HEK293 (cell line): Measurements from ENCODE around the gene KPTN.

Experiments
- CTCF ChIA-PET: fragments of 350-600 bp; formaldehyde crosslinking; extraction: SDS; loops from one replicate; lab custom pipeline; 2021; ENCODE audit warnings: antibody characterized with exemption; lab: Yijun Ruan, JAX
- POLR2A ChIA-PET: fragments of 300-600 bp; formaldehyde crosslinking; extraction: SDS; loops from one replicate; lab custom pipeline; 2020; ENCODE audit warnings: antibody characterized with exemption, inconsistent platforms; lab: Yijun Ruan, JAX
- H3K27ac ChIP-seq: fragments of 200-500 bp; sonication (Bioruptor generic); 2 replicates; pipeline ENCODE4 v1.5.1; 2014; ENCODE audit warnings: low read depth, low read length, control low read depth, inconsistent platforms; ENCODE audit errors: extremely low read depth
- H3K36me3 ChIP-seq, 2 experiments: fragments of 200-500 bp in 1 of 2; sonication (Bioruptor generic) in 1 of 2; 1 replicate in 1 of 2; 2 replicates in 1 of 2; pipeline ENCODE4 v1.5.1; 2014 to 2017; ENCODE audit warnings: inconsistent platforms in 2 of 2, low read length in 2 of 2; ENCODE audit not compliant: control insufficient read depth in 2 of 2, insufficient read depth in 1 of 2
- H3K4me1 ChIP-seq: fragments of 200-500 bp; sonication (Bioruptor generic); 2 replicates; pipeline ENCODE4 v1.5.1; 2014; ENCODE audit warnings: mild to moderate bottlenecking, low read length, inconsistent platforms; ENCODE audit not compliant: control insufficient read depth, insufficient read depth
- H3K4me3 ChIP-seq: 2 replicates; pipeline ENCODE4 v1.5.1; 2011; ENCODE audit warnings: low read depth, mild to moderate bottlenecking, control low read depth, low read length, moderate library complexity
- H3K9me3 ChIP-seq: fragments of 200-500 bp; sonication (Bioruptor generic); 2 replicates; pipeline ENCODE4 v1.5.1; 2014; ENCODE audit warnings: low read depth, low read length, inconsistent platforms; ENCODE audit not compliant: control insufficient read depth, insufficient read depth
- GLIS1 ChIP-seq: fragments of 450-650 bp; formaldehyde crosslinking; IDR thresholded peaks from 2 replicates; pipeline ENCODE4 v1.5.1; 2016; ENCODE audit warnings: missing biosample characterization, missing genetic modification characterization
- SCRT2 ChIP-seq: fragments of 450-650 bp; formaldehyde crosslinking; IDR thresholded peaks from 2 replicates; pipeline ENCODE4 v1.5.1; 2016; ENCODE audit warnings: missing biosample characterization, missing genetic modification characterization
- ZBTB17 ChIP-seq: fragments of 450-650 bp; formaldehyde crosslinking; IDR thresholded peaks from 2 replicates; pipeline ENCODE4 v1.5.1; 2016; ENCODE audit warnings: missing biosample characterization, missing genetic modification characterization
- ZIC2 ChIP-seq: fragments of 450-650 bp; formaldehyde crosslinking; IDR thresholded peaks from 2 replicates; pipeline ENCODE4 v1.5.1; 2016; ENCODE audit warnings: missing biosample characterization, missing genetic modification characterization
- ZNF112 ChIP-seq: fragments of 450-650 bp; formaldehyde crosslinking; IDR thresholded peaks from 2 replicates; pipeline ENCODE4 v1.5.0; 2017; ENCODE audit warnings: missing biosample characterization, missing genetic modification characterization
- ZNF121 ChIP-seq: fragments of 450-650 bp; formaldehyde crosslinking; IDR thresholded peaks from 2 replicates; pipeline ENCODE4 v1.5.1; 2016; ENCODE audit warnings: missing biosample characterization, missing genetic modification characterization
- ZNF266 ChIP-seq: fragments of 450-650 bp; formaldehyde crosslinking; IDR thresholded peaks from 2 replicates; pipeline ENCODE4 v1.5.1; 2016; ENCODE audit warnings: missing biosample characterization, missing genetic modification characterization, low read depth
- ZNF768 ChIP-seq: fragments of 450-650 bp; formaldehyde crosslinking; IDR thresholded peaks from 2 replicates; pipeline ENCODE4 v1.5.1; 2018; ENCODE audit warnings: missing biosample characterization, mild to moderate bottlenecking, missing genetic modification characterization
- TF ChIP-seq, protein P1 (sequence below): fragments of 450-650 bp; formaldehyde crosslinking; conservative IDR thresholded peaks from 2 replicates; pipeline ENCODE4 v1.5.1; 2016; ENCODE audit warnings: low read depth, missing biosample characterization, missing genetic modification characterization
- TF ChIP-seq, protein P2 (sequence below): fragments of 450-650 bp; formaldehyde crosslinking; IDR thresholded peaks from 2 replicates; pipeline ENCODE4 v1.5.1; 2016; ENCODE audit warnings: missing biosample characterization, missing genetic modification characterization
- TF ChIP-seq, protein P3 (sequence below): fragments of 450-650 bp; formaldehyde crosslinking; IDR thresholded peaks from 2 replicates; pipeline ENCODE4 v1.5.1; 2016; ENCODE audit warnings: missing biosample characterization, missing genetic modification characterization

The KPTN gene

DNA sequence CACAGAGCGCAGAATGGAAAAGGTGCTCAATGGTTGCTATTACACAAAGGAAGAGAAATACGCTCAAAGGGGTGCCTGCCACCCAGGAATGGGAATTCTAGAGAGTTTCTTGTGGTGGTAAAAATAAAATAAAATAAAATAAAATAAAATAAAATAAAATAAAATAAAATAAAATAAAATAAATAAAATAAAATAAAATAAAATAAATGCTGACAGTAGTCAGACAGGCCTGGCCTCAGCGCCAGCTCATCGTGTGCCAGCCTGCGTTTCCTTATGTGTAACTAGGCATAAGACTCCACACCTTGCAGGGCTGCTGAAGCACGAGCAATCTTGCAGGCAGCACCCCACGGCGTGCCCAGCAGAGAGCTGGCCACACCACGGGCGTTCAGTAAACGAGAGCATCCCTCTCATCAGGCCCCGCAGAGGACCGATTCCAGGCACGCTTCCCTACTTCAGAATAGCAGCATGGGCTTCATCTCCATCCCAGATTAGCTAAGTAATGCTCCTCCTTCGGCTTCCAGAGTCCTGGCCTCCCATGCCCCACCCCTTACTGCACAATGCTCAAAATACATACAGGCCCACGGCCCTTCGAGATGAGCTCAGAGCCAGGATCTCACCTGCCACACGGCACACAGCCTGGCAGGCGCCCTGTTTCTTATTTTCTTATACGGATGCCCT is 25.3 kb upstream of the KPTN start:
- H3K27ac ChIP-seq = no peak overlapping the region
- peaks cover 7 to 39% of the 10 kb centered on the region in 2 experiments; a peak in 2 of 3 replicates for H3K36me3 ChIP-seq
- no peak for TF ChIP-seq ZNF768 (tag by site-specific recombination)
- TF ChIP-seq ZNF112 (tag by site-specific recombination) = no peak
- TF ChIP-seq ZNF266 (tag by site-specific recombination) = no peak
- H3K4me1 ChIP-seq = peaks cover 17% of the 10 kb centered on the region
- H3K9me3 ChIP-seq = no peaks in the 10 kb centered on the region
- POLR2A ChIA-PET = interaction anchor here (0.6 kb wide), 2 partner anchors 25 to 69 kb away, joined by 3 to 6 read pairs; no protein-coding TSS in a partner anchor
- CTCF ChIA-PET = interaction anchor here (1.2 to 2.4 kb wide), 2 partner anchors 14 to 73 kb away, joined by 4 to 8 read pairs; no protein-coding TSS in a partner anchor
- no peak overlapping the region for H3K4me3 ChIP-seq

DNA sequence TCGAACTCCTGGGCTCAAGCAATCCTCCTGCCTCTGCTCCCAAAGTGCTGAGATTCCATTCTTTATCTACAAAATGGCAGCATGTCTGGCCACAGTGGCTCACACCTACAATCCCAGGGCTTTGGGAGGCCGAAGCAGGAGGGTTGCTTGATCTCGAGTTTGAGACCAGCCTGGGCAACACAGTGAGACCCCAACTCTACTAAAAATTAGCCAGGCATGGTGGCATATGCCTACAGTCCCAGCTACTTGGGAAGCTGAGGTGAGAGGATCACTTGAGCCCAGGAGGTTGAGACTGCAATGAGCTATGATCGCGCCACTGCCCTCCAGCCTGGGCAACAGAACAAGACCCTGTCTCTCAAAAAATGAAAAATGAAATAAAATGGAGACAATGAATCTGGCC is 24.7 kb upstream of the KPTN start:
- TF ChIP-seq SCRT2 (tag by site-specific recombination) = no peak
- TF ChIP-seq, protein P1, sequence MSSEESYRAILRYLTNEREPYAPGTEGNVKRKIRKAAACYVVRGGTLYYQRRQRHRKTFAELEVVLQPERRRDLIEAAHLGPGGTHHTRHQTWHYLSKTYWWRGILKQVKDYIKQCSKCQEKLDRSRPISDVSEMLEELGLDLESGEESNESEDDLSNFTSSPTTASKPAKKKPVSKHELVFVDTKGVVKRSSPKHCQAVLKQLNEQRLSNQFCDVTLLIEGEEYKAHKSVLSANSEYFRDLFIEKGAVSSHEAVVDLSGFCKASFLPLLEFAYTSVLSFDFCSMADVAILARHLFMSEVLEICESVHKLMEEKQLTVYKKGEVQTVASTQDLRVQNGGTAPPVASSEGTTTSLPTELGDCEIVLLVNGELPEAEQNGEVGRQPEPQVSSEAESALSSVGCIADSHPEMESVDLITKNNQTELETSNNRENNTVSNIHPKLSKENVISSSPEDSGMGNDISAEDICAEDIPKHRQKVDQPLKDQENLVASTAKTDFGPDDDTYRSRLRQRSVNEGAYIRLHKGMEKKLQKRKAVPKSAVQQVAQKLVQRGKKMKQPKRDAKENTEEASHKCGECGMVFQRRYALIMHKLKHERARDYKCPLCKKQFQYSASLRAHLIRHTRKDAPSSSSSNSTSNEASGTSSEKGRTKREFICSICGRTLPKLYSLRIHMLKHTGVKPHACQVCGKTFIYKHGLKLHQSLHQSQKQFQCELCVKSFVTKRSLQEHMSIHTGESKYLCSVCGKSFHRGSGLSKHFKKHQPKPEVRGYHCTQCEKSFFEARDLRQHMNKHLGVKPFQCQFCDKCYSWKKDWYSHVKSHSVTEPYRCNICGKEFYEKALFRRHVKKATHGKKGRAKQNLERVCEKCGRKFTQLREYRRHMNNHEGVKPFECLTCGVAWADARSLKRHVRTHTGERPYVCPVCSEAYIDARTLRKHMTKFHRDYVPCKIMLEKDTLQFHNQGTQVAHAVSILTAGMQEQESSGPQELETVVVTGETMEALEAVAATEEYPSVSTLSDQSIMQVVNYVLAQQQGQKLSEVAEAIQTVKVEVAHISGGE (tag by site-specific recombination) = no peak
- TF ChIP-seq ZNF121 = peak; percentile 88
- Histone ChIP-seq H3K9me3 (no peaks in the 10 kb centered on the region), H3K4me3 (no peak overlapping the region), H3K4me1 (peaks cover 17% of the 10 kb centered on the region), H3K27ac (no peak overlapping the region), H3K36me3 (peaks cover 7 to 44% of the 10 kb centered on the region in 2 experiments; a peak in 2 of 3 replicates)
- CTCF ChIA-PET = interaction anchor here (0.5 to 1.2 kb wide), 4 partner anchors 13 to 70 kb away, joined by 3 to 9 read pairs (median 6); partner anchors contain the start of gene KPTN
- POLR2A ChIA-PET = no interaction called here

DNA sequence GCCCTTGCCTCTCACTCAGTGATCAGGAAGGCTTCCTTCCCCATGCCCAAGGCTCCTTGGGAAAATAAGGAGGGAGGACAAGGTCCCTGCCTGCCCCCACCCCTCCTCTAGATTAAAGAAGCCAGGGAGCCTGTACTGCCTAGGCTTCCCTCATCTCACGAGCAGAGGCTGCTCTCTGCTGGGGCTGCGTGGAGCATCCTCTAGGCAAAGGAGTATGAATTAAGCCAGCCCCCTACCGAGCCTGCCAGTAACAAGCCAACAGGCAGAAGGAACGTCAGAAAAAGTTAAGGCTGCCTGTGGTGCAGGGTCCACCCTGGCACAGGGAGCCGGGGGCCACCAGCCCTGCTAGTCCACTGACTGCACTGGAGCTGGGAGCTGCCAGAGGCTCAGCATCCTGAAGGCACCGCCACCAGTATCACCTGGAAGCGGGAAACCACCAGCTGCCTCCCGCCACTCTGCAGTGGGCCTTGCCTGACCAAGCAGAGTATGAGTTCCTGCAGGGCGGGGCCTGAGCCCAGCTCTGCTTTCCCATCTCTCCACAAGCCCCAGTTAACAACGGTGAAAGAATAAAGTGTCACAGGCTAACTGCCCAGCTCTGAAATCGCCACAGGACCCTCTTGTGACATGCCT is 24.0 kb upstream of the KPTN start:
- no peak overlapping the region for H3K27ac ChIP-seq
- peaks cover 7 to 51% of the 10 kb centered on the region in 2 experiments; a peak in 2 of 3 replicates for H3K36me3 ChIP-seq
- TF ChIP-seq, protein P2, sequence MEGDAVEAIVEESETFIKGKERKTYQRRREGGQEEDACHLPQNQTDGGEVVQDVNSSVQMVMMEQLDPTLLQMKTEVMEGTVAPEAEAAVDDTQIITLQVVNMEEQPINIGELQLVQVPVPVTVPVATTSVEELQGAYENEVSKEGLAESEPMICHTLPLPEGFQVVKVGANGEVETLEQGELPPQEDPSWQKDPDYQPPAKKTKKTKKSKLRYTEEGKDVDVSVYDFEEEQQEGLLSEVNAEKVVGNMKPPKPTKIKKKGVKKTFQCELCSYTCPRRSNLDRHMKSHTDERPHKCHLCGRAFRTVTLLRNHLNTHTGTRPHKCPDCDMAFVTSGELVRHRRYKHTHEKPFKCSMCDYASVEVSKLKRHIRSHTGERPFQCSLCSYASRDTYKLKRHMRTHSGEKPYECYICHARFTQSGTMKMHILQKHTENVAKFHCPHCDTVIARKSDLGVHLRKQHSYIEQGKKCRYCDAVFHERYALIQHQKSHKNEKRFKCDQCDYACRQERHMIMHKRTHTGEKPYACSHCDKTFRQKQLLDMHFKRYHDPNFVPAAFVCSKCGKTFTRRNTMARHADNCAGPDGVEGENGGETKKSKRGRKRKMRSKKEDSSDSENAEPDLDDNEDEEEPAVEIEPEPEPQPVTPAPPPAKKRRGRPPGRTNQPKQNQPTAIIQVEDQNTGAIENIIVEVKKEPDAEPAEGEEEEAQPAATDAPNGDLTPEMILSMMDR (tag by site-specific recombination) = peak; percentile 71
- TF ChIP-seq ZNF121 (no peak), ZBTB17 (no peak), ZIC2 (tag by site-specific recombination) (peak; percentile 76), GLIS1 (peak; percentile 68)
- TF ChIP-seq, protein P3, sequence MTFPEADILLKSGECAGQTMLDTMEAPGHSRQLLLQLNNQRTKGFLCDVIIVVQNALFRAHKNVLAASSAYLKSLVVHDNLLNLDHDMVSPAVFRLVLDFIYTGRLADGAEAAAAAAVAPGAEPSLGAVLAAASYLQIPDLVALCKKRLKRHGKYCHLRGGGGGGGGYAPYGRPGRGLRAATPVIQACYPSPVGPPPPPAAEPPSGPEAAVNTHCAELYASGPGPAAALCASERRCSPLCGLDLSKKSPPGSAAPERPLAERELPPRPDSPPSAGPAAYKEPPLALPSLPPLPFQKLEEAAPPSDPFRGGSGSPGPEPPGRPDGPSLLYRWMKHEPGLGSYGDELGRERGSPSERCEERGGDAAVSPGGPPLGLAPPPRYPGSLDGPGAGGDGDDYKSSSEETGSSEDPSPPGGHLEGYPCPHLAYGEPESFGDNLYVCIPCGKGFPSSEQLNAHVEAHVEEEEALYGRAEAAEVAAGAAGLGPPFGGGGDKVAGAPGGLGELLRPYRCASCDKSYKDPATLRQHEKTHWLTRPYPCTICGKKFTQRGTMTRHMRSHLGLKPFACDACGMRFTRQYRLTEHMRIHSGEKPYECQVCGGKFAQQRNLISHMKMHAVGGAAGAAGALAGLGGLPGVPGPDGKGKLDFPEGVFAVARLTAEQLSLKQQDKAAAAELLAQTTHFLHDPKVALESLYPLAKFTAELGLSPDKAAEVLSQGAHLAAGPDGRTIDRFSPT (tag by site-specific recombination) = no peak
- H3K4me1 ChIP-seq = peaks cover 11% of the 10 kb centered on the region
- CTCF ChIA-PET = interaction anchor here (0.5 to 1.1 kb wide), 4 partner anchors 24 to 71 kb away, joined by 3 to 9 read pairs (median 5); partner anchors contain the start of gene KPTN
- no peaks in the 10 kb centered on the region for H3K9me3 ChIP-seq
- POLR2A ChIA-PET = interaction anchor here (1.4 kb wide), 1 partner anchor 17 kb away, joined by 3 read pairs; no protein-coding TSS in a partner anchor
- no peak overlapping the region for H3K4me3 ChIP-seq
